ENCODE measurements around the gene SSTR5. TPM values are rescaled to one million over a fixed set of nuclear protein-coding genes. Genes with fewer than 3 reads are reported as not detected.

Gene SSTR5
- total and polyA plus RNA-seq, 2 of the 4 experiments (the other 2 are of a cell fraction) = not detected

DNA sequence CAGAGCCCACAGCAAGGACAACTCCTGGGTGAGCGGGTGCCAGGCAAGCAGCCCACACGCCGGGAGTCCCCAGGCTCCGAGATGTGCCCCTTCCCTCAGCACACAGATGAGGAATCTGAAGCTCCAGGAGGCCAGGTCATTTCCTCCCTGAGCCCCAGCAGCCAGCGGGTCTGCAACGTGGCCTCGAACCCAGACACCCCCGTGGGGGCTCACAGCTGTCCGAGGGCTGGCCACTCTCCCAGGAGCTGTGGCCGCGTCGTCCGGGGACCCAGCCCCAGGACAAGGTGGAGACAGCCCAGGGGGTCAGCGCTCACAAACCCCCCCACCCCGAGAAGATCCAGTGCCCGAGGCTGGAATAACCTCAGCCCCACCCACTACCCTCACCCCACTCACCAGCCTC is 40.9 kb downstream of the SSTR5 start:
- Histone ChIP-seq H3K79me1 (ENCODE audit: low read depth in 1 of 2, low read length in 2 of 2) (no peaks in the 10 kb centered on the region), H3K4me3 (ENCODE audit: insufficient read depth, low read depth, low read length) (no peak overlapping the region), H3K14ac (replicated peaks; ENCODE audit: low read depth, low read length) (no peak overlapping the region), H3K27me3 (ENCODE audit: control insufficient read depth, insufficient read depth, low read length) (peaks cover 50% of the 10 kb centered on the region), H4K8ac (ENCODE audit: low read depth in 2 of 2, low read length in 2 of 2) (no peak overlapping the region), H4K5ac (ENCODE audit: low read depth, low read length) (no peak overlapping the region), H2AFZ (replicated peaks; ENCODE audit: low read length, poor library complexity) (no peak overlapping the region), H2BK5ac (ENCODE audit: low read depth, low read length, poor library complexity, severe bottlenecking) (no peak overlapping the region), H2AK5ac (ENCODE audit: low read depth, low read length) (no peak overlapping the region), H3K9me1 (ENCODE audit: insufficient read depth, low read length) (no peaks in the 10 kb centered on the region), H3K56ac (ENCODE audit: extremely low read depth, insufficient read depth, low read length) (no peak overlapping the region), H3K18ac (ENCODE audit: low read depth, low read length) (no peak overlapping the region), H2BK20ac (ENCODE audit: low read depth, low read length) (no peak overlapping the region), H2BK120ac (ENCODE audit: low read depth, low read length) (no peak overlapping the region), H3K4ac (ENCODE audit: low read depth, low read length) (no peak overlapping the region), H3K36me3 (ENCODE audit: control insufficient read depth, insufficient read depth, low read length) (no peaks in the 10 kb centered on the region), H2BK15ac (ENCODE audit: low read depth, low read length) (no peak overlapping the region), H3K23ac (ENCODE audit: low read depth, low read length) (no peak overlapping the region), H3K9me3 (ENCODE audit: control insufficient read depth, insufficient read depth, low read length) (no peaks in the 10 kb centered on the region), H4K91ac (ENCODE audit: insufficient read depth, low read depth, low read length) (no peak overlapping the region), H4K20me1 (ENCODE audit: insufficient read depth, low read length) (no peaks in the 10 kb centered on the region), H3K4me1 (ENCODE audit: control insufficient read depth, insufficient read depth, low read length) (no peaks in the 10 kb centered on the region), H3K9ac (ENCODE audit: low read depth, low read length) (no peak overlapping the region), H2AK9ac (replicated peaks; ENCODE audit: low read depth, low read length, poor library complexity) (no peak overlapping the region), H3K4me2 (ENCODE audit: low read depth, low read length) (no peak overlapping the region), H3K27ac (ENCODE audit: insufficient read depth, low read length) (no peak overlapping the region)
- DNase-seq (no peak), ATAC-seq (ENCODE audit: low read depth) (no peak)
- CTCF ChIA-PET = no interaction called here
- intact Hi-C loops (cut with micrococcal nuclease) (no loop called here), in situ Hi-C loops (cut with MboI; ENCODE audit: low sequenced_read_pairs) (loop anchor here (5.0 kb wide), 1 partner anchor 84 kb away; no protein-coding TSS in a partner anchor), dilution Hi-C loops (cut with HindIII; ENCODE audit: low sequenced_read_pairs, unreplicated experiment) (no loop called here)
- POLR2A ChIA-PET (ENCODE audit: unreplicated experiment) = no interaction called here
- TF ChIP-seq CHD1 (IDR thresholded peaks at IDR 0.05; ENCODE audit: low read depth, low read length) = no peak
- no peak for TF ChIP-seq POLR2A (IDR thresholded peaks at IDR 0.05; ENCODE audit: low read depth, low read length)
- TF ChIP-seq SMC3 (IDR thresholded peaks at IDR 0.05; ENCODE audit: low read depth, low read length) = no peak
- no peak for TF ChIP-seq FOS (IDR thresholded peaks at IDR 0.05; ENCODE audit: low read depth, low read length)
- TF ChIP-seq, protein P1, sequence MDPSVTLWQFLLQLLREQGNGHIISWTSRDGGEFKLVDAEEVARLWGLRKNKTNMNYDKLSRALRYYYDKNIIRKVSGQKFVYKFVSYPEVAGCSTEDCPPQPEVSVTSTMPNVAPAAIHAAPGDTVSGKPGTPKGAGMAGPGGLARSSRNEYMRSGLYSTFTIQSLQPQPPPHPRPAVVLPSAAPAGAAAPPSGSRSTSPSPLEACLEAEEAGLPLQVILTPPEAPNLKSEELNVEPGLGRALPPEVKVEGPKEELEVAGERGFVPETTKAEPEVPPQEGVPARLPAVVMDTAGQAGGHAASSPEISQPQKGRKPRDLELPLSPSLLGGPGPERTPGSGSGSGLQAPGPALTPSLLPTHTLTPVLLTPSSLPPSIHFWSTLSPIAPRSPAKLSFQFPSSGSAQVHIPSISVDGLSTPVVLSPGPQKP (IDR thresholded peaks at IDR 0.05; ENCODE audit: borderline replicate concordance, low read depth, low read length) = no peak
- no peak for TF ChIP-seq MAZ (IDR thresholded peaks at IDR 0.05; ENCODE audit: borderline replicate concordance, low read depth, low read length)
- TF ChIP-seq NFE2L2 (IDR thresholded peaks at IDR 0.05; ENCODE audit: low read depth, low read length) = no peak
- no peak for TF ChIP-seq RCOR1 (IDR thresholded peaks at IDR 0.05; ENCODE audit: insufficient replicate concordance, low read length)
- no peak for TF ChIP-seq RAD21 (IDR thresholded peaks at IDR 0.05; ENCODE audit: low read length)
- no peak for TF ChIP-seq BHLHE40 (IDR thresholded peaks at IDR 0.05; ENCODE audit: low read depth, low read length)
- TF ChIP-seq MXI1 (IDR thresholded peaks at IDR 0.05; ENCODE audit: borderline replicate concordance, low read depth, low read length) = no peak
- TF ChIP-seq, protein P2, sequence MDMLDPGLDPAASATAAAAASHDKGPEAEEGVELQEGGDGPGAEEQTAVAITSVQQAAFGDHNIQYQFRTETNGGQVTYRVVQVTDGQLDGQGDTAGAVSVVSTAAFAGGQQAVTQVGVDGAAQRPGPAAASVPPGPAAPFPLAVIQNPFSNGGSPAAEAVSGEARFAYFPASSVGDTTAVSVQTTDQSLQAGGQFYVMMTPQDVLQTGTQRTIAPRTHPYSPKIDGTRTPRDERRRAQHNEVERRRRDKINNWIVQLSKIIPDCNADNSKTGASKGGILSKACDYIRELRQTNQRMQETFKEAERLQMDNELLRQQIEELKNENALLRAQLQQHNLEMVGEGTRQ (IDR thresholded peaks at IDR 0.05; ENCODE audit: low read depth, low read length) = no peak
- TF ChIP-seq RFX5 (IDR thresholded peaks at IDR 0.05; ENCODE audit: low read depth, low read length) = no peak
- TF ChIP-seq MAFK (IDR thresholded peaks at IDR 0.05; ENCODE audit: low read depth, low read length) = no peak
- BruUV-seq (replicated peaks) = no TSS peak
- WGBS, 2 experiments (ENCODE audit: extremely low coverage in 2 of 2, insufficient read length in 1 of 2) = no CpG with 5 or more reads among the region's 16 CpGs

Data from IMR-90 (cell line).